Amniotic epithelial cell (primary cell): ENCODE results near the gene USP32.

Source experiments
- DNase-seq: peaks from one replicate; pipeline ENCODE4 v3.0.0-alpha.2; 2010; ENCODE audit warnings: low read depth

Gene USP32

DNA sequence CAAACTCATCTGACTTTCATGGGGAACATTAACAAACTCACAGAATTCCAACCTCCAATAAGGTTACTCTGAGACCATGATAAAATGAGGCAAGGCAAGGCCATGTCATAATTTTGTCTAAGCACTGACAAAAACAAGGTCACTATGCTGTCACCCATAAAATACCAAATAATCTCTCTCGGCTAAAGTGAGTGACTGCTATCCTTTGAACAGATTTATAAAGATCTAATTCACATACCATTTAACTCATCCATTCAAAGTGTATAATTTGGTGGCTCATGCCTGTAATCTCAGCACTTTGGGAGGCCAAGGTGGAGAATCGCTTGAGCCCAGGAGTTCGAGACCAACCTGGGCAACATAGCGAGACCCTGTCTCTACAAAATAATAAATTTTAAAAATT is 262.8 kb downstream of the USP32 start:
- no peak for DNase-seq
